GM12878 (cell line): Measurements from ENCODE around the gene MGST1. TPM values are rescaled to one million over a fixed set of nuclear protein-coding genes. Genes with fewer than 3 reads are reported as not detected.

ENCODE experiments used
- ATAC-seq: fragments of 200-7000 bp; cut with Tn5 transposase; 3 replicates; pipeline ENCODE4 v1.9.1; 2020; ENCODE audit warnings: mild to moderate bottlenecking, moderate library complexity
- BruUV-seq: library from RNA; stranded (reverse); fragments of 400-500 nt; replicated peaks from 2 replicates; lab custom pipeline; 2021; lab: Mats Ljungman, UMichigan
- CTCF ChIA-PET: fragments of 300-600 bp; sonication (Branson Sonifier 250); formaldehyde crosslinking; extraction: SDS; loops from one replicate; lab custom pipeline; 2021; ENCODE audit warnings: inconsistent platforms; lab: Yijun Ruan, JAX
- POLR2A ChIA-PET: fragments of 350-600 bp; formaldehyde crosslinking; extraction: SDS; loops from one replicate; lab custom pipeline; 2021; ENCODE audit warnings: inconsistent platforms; lab: Charles Lee
- RAD21 ChIA-PET: fragments of 300-600 bp; sonication (Branson Sonifier 250); formaldehyde crosslinking; loops from one replicate; lab custom pipeline; 2023; ENCODE audit warnings: antibody characterized with exemption; ENCODE audit not compliant: unreplicated experiment; lab: Charles Lee
- SMC1A ChIA-PET: fragments of 300-600 bp; sonication (Branson Sonifier 250); formaldehyde crosslinking; loops from one replicate; lab custom pipeline; 2023; ENCODE audit not compliant: unreplicated experiment, uncharacterized antibody; lab: Charles Lee
- DNase-seq: peaks from one replicate; pipeline ENCODE4 v3.0.0-alpha.2; 2011; ENCODE audit warnings: low read depth, low spot score
- FAIRE-seq: peaks from 3 replicates; lab custom pipeline; 2011; peaks lifted over from hg19 to GRCh38; lab: Jason Lieb, UNC
- H2AFZ ChIP-seq: 2 replicates; pipeline ENCODE4 v1.6.0; 2011; ENCODE audit warnings: low read depth, low read length, control low read depth; ENCODE audit not compliant: control insufficient read depth
- H3K27ac ChIP-seq: 2 replicates; pipeline ENCODE4 v1.5.1; 2011; ENCODE audit warnings: control low read depth; ENCODE audit not compliant: control insufficient read depth, insufficient read depth
- H3K27me3 ChIP-seq, 2 experiments: replicated peaks in 1 of 2; 2 replicates each; pipeline versions ENCODE4 v1.6.0 to v1.6.1; 2011; ENCODE audit warnings: low read length in 1 of 2; ENCODE audit not compliant: control insufficient read depth in 2 of 2, insufficient read depth in 2 of 2
- H3K36me3 ChIP-seq, 2 experiments: 2 replicates each; pipeline ENCODE4 v1.5.1; 2011; ENCODE audit warnings: low read length in 1 of 2; ENCODE audit not compliant: control insufficient read depth in 2 of 2, insufficient read depth in 2 of 2
- H3K4me1 ChIP-seq: 2 replicates; pipeline ENCODE4 v1.6.1; 2011; ENCODE audit warnings: mild to moderate bottlenecking, low read length, moderate library complexity, mixed read lengths; ENCODE audit not compliant: control insufficient read depth, insufficient read depth
- H3K4me2 ChIP-seq: 2 replicates; pipeline ENCODE4 v1.6.0; 2011; ENCODE audit warnings: control low read depth; ENCODE audit not compliant: control insufficient read depth, insufficient read depth
- H3K4me3 ChIP-seq: fragments of 200-600 bp; sonication (generic); 2 replicates; pipeline ENCODE4 v1.5.1; 2016
- H3K79me2 ChIP-seq: 2 replicates; pipeline ENCODE4 v1.6.0; 2011; ENCODE audit warnings: low read length; ENCODE audit not compliant: control insufficient read depth, insufficient read depth
- H3K9ac ChIP-seq: 2 replicates; pipeline ENCODE4 v1.8.0; 2011; ENCODE audit warnings: low read length, control low read depth, mixed read lengths; ENCODE audit not compliant: control insufficient read depth, insufficient read depth
- H3K9me3 ChIP-seq: replicated peaks from 3 replicates; pipeline ENCODE4 v1.5.1; 2011; ENCODE audit warnings: mild to moderate bottlenecking, low read length; ENCODE audit not compliant: control insufficient read depth, insufficient read depth
- H4K20me1 ChIP-seq: 2 replicates; pipeline ENCODE4 v1.6.0; 2011; ENCODE audit not compliant: control insufficient read depth, insufficient read depth
- EGR1 ChIP-seq, 2 experiments: IDR thresholded peaks; 1 replicate in 1 of 2; 2 replicates in 1 of 2; pipeline ENCODE4 v1.6.1; 2011 to 2012; ENCODE audit warnings: low read depth in 2 of 2, low read length in 2 of 2, borderline replicate concordance in 1 of 2, mild to moderate bottlenecking in 1 of 2, moderate library complexity in 1 of 2
- MYB ChIP-seq: fragments of 150-350 bp; IDR thresholded peaks from 2 replicates; pipeline ENCODE4 v1.6.1; 2014; ENCODE audit warnings: mild to moderate bottlenecking, low read depth, low read length, borderline replicate concordance
- MYC ChIP-seq: IDR thresholded peaks from 2 replicates; pipeline ENCODE4 v1.6.1; 2011; ENCODE audit warnings: mild to moderate bottlenecking, low read length, moderate library complexity, inconsistent platforms; ENCODE audit not compliant: insufficient read depth, insufficient replicate concordance, insufficient read length, severe bottlenecking
- RCOR1 ChIP-seq: conservative IDR thresholded peaks from 2 replicates; pipeline ENCODE4 v1.6.1; 2012; ENCODE audit warnings: low read depth, low read length, improper control_type of control experiment
- SMC3 ChIP-seq: IDR thresholded peaks from 2 replicates; pipeline ENCODE4 v1.6.1; 2011; ENCODE audit warnings: low read length, improper control_type of control experiment, borderline replicate concordance
- SP1 ChIP-seq: IDR thresholded peaks from one replicate; pipeline ENCODE4 v1.6.1; 2011; ENCODE audit warnings: low read depth, low read length
- SREBF1 ChIP-seq: IDR thresholded peaks from 2 replicates; pipeline ENCODE4 v1.6.1; 2012; ENCODE audit warnings: mild to moderate bottlenecking, low read length
- STAT3 ChIP-seq: IDR thresholded peaks from 2 replicates; pipeline ENCODE4 v1.6.1; 2011; ENCODE audit warnings: low read depth, low read length, improper control_type of control experiment
- WRNIP1 ChIP-seq: IDR thresholded peaks from 2 replicates; pipeline ENCODE4 v1.6.1; 2011; ENCODE audit warnings: low read depth, low read length, improper control_type of control experiment, borderline replicate concordance
- YBX1 ChIP-seq: fragments of 450-650 bp; IDR thresholded peaks from 2 replicates; pipeline ENCODE4 v1.6.1; 2016; ENCODE audit warnings: antibody characterized with exemption
- WGBS: methylation state at CpG from one replicate; pipeline ENCODE4 v1.1.6; 2016; ENCODE audit warnings: low lambda C conversion rate; ENCODE audit not compliant: insufficient replicate concordance, insufficient coverage; ENCODE audit errors: missing lambda C conversion rate; 5-methylcytosine and 5-hydroxymethylcytosine counted together
- in situ Hi-C: fragments of 300-500 bp; cut with MboI; formaldehyde crosslinking; loops from 9 replicates; pipeline ENCODE4 v1.14.3; 2018; ENCODE audit warnings: mixed read lengths
- intact Hi-C: fragments of 100-400 bp; cut with micrococcal nuclease; formaldehyde crosslinking; loops from one replicate; pipeline ENCODE4 v1.14.2; 2022; ENCODE audit not compliant: unreplicated experiment
- polyA plus RNA-seq, 11 experiments: library from polyadenylated mRNA; depleted of rRNA in 4 of 11; unstranded in 6 of 11; stranded (reverse) in 5 of 11; fragments of >200 nt; fragmentation: Nextera tagmentation in 4 of 11; fragmentation: Illumina TruSeq in 1 of 11; extraction: Ambion mirVana in 4 of 11; extraction: Trizol in 1 of 11; gene quantifications; 1 replicate in 1 of 11; 2 replicates in 10 of 11; pipeline versions ENCODE4 v1.2.1 to v1.2.3, GENCODE V29; 2011 to 2016; ENCODE audit warnings: inconsistent platforms in 2 of 11, missing spikeins in 2 of 11, low read depth in 1 of 11
- total RNA-seq, 4 experiments: library from RNA; depleted of rRNA in 3 of 4; stranded (reverse); fragments of >200 nt in 3 of 4; fragmentation: Illumina TruSeq in 1 of 4; extraction: Trizol in 1 of 4; gene quantifications; 2 replicates each; pipeline versions ENCODE4 v1.2.1 to v1.2.3, GENCODE V29; 2013 to 2021
- TF ChIP-seq, protein P1 (sequence below): fragments of 450-650 bp; IDR thresholded peaks from 2 replicates; pipeline ENCODE4 v1.6.1; 2017; ENCODE audit warnings: borderline replicate concordance
- TF ChIP-seq, protein P2 (sequence below): fragments of 450-650 bp; IDR thresholded peaks from 2 replicates; pipeline ENCODE4 v1.6.1; 2017; ENCODE audit warnings: mild to moderate bottlenecking, low read depth, inconsistent platforms; ENCODE audit not compliant: poor library complexity, severe bottlenecking
- TF ChIP-seq, protein P3 (sequence below): IDR thresholded peaks from 2 replicates; pipeline ENCODE4 v1.6.1; 2011; ENCODE audit warnings: borderline replicate concordance, low read depth, mild to moderate bottlenecking, moderate library complexity, mixed read lengths, low read length; ENCODE audit not compliant: insufficient read depth; ENCODE audit errors: extremely low read length
- TF ChIP-seq, protein P4 (sequence below): fragments of 450-650 bp; IDR thresholded peaks from 2 replicates; pipeline ENCODE4 v1.6.1; 2017; ENCODE audit warnings: mild to moderate bottlenecking

Gene MGST1
- total and polyA plus RNA-seq, 10 of the 15 experiments (the other 5 are each of a cell fraction or from before 2014, with no cell fraction given): 22.5 to 237 (median 172) TPM

DNA sequence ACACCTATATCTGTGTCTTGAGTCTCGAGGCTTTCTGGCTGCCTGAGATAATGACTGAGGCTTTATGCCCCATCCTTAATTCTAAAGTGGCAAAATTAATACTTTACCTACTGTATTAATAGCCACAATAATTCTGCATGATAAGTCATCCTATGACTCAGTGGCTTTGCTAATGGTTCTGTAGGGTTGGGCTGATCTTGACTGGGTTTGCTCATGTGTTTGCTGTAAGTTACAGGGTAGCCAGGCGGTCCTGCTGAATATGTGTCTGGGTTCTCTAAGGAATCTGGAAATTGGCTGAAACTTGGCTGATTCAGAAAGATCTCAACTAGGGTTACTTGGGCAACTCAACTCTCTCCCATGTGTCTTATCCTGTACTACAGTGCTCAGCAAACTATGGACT lies 21.7 kb downstream of the MGST1 start (continued):
- TF ChIP-seq, protein P1, sequence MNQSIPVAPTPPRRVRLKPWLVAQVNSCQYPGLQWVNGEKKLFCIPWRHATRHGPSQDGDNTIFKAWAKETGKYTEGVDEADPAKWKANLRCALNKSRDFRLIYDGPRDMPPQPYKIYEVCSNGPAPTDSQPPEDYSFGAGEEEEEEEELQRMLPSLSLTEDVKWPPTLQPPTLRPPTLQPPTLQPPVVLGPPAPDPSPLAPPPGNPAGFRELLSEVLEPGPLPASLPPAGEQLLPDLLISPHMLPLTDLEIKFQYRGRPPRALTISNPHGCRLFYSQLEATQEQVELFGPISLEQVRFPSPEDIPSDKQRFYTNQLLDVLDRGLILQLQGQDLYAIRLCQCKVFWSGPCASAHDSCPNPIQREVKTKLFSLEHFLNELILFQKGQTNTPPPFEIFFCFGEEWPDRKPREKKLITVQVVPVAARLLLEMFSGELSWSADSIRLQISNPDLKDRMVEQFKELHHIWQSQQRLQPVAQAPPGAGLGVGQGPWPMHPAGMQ: no peak

DNA sequence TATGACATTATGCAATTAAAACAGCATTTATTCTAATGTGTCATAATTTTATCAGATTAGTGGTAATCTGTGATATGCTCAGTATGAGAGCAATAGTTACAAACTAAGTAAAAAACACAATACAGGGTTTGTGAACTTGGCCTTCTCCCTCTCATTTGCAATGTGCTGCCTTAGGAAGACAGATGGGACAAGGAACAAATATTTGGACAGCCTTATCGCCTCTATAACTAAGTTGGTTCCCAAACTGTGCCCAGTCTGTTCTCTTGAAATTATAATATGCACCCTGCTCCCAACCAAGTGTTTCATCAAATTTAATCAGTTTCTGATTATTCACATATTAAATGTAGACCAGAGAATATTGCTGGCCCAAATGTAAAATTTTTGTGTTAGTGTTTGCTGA lies 22.7 kb downstream of the MGST1 start:
- TF ChIP-seq RCOR1 (no peak), YBX1 (no peak), SREBF1 (no peak), SP1 (no peak), WRNIP1 (no peak), EGR1 (IDR thresholded peaks at IDR 0.05; ENCODE audit: borderline replicate concordance in 1 of 2, low read depth in 2 of 2, low read length in 2 of 2) (no peak), MYC (no peak), MYB (no peak), STAT3 (no peak), SMC3 (no peak)
- TF ChIP-seq, protein P2, sequence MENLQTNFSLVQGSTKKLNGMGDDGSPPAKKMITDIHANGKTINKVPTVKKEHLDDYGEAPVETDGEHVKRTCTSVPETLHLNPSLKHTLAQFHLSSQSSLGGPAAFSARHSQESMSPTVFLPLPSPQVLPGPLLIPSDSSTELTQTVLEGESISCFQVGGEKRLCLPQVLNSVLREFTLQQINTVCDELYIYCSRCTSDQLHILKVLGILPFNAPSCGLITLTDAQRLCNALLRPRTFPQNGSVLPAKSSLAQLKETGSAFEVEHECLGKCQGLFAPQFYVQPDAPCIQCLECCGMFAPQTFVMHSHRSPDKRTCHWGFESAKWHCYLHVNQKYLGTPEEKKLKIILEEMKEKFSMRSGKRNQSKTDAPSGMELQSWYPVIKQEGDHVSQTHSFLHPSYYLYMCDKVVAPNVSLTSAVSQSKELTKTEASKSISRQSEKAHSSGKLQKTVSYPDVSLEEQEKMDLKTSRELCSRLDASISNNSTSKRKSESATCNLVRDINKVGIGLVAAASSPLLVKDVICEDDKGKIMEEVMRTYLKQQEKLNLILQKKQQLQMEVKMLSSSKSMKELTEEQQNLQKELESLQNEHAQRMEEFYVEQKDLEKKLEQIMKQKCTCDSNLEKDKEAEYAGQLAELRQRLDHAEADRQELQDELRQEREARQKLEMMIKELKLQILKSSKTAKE: no peak
- TF ChIP-seq, protein P3, sequence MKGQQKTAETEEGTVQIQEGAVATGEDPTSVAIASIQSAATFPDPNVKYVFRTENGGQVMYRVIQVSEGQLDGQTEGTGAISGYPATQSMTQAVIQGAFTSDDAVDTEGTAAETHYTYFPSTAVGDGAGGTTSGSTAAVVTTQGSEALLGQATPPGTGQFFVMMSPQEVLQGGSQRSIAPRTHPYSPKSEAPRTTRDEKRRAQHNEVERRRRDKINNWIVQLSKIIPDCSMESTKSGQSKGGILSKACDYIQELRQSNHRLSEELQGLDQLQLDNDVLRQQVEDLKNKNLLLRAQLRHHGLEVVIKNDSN: no peak
- TF ChIP-seq, protein P4, sequence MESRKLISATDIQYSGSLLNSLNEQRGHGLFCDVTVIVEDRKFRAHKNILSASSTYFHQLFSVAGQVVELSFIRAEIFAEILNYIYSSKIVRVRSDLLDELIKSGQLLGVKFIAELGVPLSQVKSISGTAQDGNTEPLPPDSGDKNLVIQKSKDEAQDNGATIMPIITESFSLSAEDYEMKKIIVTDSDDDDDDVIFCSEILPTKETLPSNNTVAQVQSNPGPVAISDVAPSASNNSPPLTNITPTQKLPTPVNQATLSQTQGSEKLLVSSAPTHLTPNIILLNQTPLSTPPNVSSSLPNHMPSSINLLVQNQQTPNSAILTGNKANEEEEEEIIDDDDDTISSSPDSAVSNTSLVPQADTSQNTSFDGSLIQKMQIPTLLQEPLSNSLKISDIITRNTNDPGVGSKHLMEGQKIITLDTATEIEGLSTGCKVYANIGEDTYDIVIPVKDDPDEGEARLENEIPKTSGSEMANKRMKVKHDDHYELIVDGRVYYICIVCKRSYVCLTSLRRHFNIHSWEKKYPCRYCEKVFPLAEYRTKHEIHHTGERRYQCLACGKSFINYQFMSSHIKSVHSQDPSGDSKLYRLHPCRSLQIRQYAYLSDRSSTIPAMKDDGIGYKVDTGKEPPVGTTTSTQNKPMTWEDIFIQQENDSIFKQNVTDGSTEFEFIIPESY: no peak
- Histone ChIP-seq H3K9ac (no peak overlapping the region), H3K79me2 (no peaks in the 10 kb centered on the region), H3K36me3 (no peaks in the 10 kb centered on the region), H3K4me3 (no peak overlapping the region), H3K27ac (no peak overlapping the region), H2AFZ (no peak overlapping the region), H3K27me3 (no peaks in the 10 kb centered on the region), H3K9me3 (no peaks in the 10 kb centered on the region), H3K4me2 (no peak overlapping the region), H3K4me1 (no peaks in the 10 kb centered on the region), H4K20me1 (no peaks in the 10 kb centered on the region)
- FAIRE-seq: no peak
- ChIA-PET POLR2A (no interaction called here), CTCF (interaction anchor here (2.3 kb wide), 1 partner anchor 9 kb away, joined by 13 read pairs; no protein-coding TSS in a partner anchor), SMC1A (interaction anchor here (0.7 to 1.9 kb wide), 2 partner anchors 10 to 16 kb away, joined by 3 to 6 read pairs; no protein-coding TSS in a partner anchor), RAD21 (interaction anchor here (1.1 kb wide), 1 partner anchor 10 kb away, joined by 4 read pairs; no protein-coding TSS in a partner anchor)
- no peak for DNase-seq
- 71% methylated on average over 1 of the region's 1 CpG for WGBS
- in situ Hi-C loops: no loop called here
- intact Hi-C loops: no loop called here
- no TSS peak for BruUV-seq
- ATAC-seq: no peak
